HFFc6 (cell line): ENCODE data around the gene NARS2. TPM values are rescaled to one million over a fixed set of nuclear protein-coding genes. Genes with fewer than 3 reads are reported as not detected.

ENCODE experiments used
- DNase-seq: peaks from one replicate; pipeline ENCODE4 v3.0.0-alpha.2; 2018
- H3K27ac Mint-ChIP-seq: 2 replicates; pipeline ENCODE4 v1.8.0; 2020; ENCODE audit warnings: mild to moderate bottlenecking, mixed read lengths
- H3K27me3 Mint-ChIP-seq: 2 replicates; pipeline ENCODE4 v1.8.0; 2021; ENCODE audit warnings: mild to moderate bottlenecking, moderate library complexity, mixed read lengths; ENCODE audit not compliant: insufficient read depth
- H3K36me3 Mint-ChIP-seq: 2 replicates; pipeline ENCODE4 v1.8.0; 2021; ENCODE audit warnings: low read depth, mixed read lengths
- H3K4me1 Mint-ChIP-seq: 2 replicates; pipeline ENCODE4 v1.8.0; 2020; ENCODE audit warnings: low read depth, mixed read lengths
- H3K4me3 Mint-ChIP-seq: 2 replicates; pipeline ENCODE4 v1.8.0; 2020; ENCODE audit warnings: mild to moderate bottlenecking, moderate library complexity, mixed read lengths
- H3K9me3 Mint-ChIP-seq: 2 replicates; pipeline ENCODE4 v1.8.0; 2020; ENCODE audit warnings: mild to moderate bottlenecking, mixed read lengths
- total RNA-seq, 6 experiments: library from RNA; stranded (reverse); fragmentation: NEBNext Ultra II Directional; extraction: Animal tissue kit (Norgen Biotek cat#: 25700); gene quantifications; 2 replicates in 1 of 6; 3 replicates in 5 of 6; pipeline ENCODE4 v1.2.3, GENCODE V29; 2021
- TF ChIP-seq, protein P1 (sequence below): fragments of 200-600 bp; sonication (generic); IDR thresholded peaks from 2 replicates; pipeline ENCODE4 v1.5.0; 2021; ENCODE audit warnings: antibody characterized with exemption, mild to moderate bottlenecking

The NARS2 gene
- total RNA-seq, 6 experiments from 2014 or later = 8.7 to 11.6 (median 10.3) TPM

DNA sequence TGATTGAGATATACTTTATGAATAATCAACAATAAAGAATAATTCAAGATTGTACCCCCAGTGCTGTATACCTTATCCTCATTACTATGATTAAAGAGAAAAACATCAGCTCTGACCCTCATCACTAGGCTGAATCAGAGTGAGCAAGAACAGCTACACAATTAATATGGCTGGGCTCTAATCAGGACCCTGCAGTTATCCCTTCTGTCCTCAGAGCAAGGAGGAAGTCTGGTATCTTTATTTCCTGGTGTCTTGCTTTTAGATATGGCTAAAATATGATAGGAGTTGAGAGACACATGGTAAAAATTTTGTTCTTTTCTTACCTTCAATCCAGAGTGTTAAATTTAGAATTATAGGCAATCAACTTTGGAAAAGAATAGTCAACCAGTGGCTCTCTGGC, 128.5 kb downstream of the NARS2 start:
- no peak overlapping the region for H3K27ac Mint-ChIP-seq
- no peaks in the 10 kb centered on the region for H3K36me3 Mint-ChIP-seq
- TF ChIP-seq, protein P1, sequence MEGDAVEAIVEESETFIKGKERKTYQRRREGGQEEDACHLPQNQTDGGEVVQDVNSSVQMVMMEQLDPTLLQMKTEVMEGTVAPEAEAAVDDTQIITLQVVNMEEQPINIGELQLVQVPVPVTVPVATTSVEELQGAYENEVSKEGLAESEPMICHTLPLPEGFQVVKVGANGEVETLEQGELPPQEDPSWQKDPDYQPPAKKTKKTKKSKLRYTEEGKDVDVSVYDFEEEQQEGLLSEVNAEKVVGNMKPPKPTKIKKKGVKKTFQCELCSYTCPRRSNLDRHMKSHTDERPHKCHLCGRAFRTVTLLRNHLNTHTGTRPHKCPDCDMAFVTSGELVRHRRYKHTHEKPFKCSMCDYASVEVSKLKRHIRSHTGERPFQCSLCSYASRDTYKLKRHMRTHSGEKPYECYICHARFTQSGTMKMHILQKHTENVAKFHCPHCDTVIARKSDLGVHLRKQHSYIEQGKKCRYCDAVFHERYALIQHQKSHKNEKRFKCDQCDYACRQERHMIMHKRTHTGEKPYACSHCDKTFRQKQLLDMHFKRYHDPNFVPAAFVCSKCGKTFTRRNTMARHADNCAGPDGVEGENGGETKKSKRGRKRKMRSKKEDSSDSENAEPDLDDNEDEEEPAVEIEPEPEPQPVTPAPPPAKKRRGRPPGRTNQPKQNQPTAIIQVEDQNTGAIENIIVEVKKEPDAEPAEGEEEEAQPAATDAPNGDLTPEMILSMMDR = no peak
- DNase-seq = no peak
- H3K4me3 Mint-ChIP-seq = no peak overlapping the region
- H3K9me3 Mint-ChIP-seq = no peaks in the 10 kb centered on the region
- H3K4me1 Mint-ChIP-seq = peaks cover 18% of the 10 kb centered on the region
- H3K27me3 Mint-ChIP-seq = no peaks in the 10 kb centered on the region

- H3K4me1 Mint-ChIP-seq = peaks cover 3% of the 10 kb centered on the region
- H3K9me3 Mint-ChIP-seq = no peaks in the 10 kb centered on the region
- H3K27ac Mint-ChIP-seq = no peak overlapping the region
- DNase-seq = no peak
- TF ChIP-seq, protein P1 = no peak
- no peak overlapping the region for H3K4me3 Mint-ChIP-seq
- no peaks in the 10 kb centered on the region for H3K36me3 Mint-ChIP-seq
- no peaks in the 10 kb centered on the region for H3K27me3 Mint-ChIP-seq
These were observed 129.9 kb downstream of the NARS2 start for GRCh38 chr11:78444726-78445125.

DNA sequence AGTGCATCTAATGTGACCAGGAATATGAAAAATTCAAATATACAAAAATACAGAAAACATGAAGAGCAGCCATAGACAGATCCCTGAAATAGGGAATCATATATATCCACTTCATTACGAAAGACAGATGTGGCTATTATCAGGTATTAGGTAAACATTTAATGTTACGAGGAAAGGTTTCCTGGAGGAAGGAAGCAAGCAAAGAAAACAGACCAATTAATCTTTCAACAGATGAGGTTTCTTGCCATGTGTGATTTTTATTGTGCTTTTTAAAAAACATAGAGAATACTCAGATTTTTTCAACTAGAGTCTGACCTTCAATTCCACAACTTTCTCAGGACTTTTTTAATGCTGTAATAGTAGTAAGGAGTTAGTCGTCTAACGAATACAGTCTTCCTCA, 132.7 kb downstream of the NARS2 start:
- H3K36me3 Mint-ChIP-seq = no peaks in the 10 kb centered on the region

DNA sequence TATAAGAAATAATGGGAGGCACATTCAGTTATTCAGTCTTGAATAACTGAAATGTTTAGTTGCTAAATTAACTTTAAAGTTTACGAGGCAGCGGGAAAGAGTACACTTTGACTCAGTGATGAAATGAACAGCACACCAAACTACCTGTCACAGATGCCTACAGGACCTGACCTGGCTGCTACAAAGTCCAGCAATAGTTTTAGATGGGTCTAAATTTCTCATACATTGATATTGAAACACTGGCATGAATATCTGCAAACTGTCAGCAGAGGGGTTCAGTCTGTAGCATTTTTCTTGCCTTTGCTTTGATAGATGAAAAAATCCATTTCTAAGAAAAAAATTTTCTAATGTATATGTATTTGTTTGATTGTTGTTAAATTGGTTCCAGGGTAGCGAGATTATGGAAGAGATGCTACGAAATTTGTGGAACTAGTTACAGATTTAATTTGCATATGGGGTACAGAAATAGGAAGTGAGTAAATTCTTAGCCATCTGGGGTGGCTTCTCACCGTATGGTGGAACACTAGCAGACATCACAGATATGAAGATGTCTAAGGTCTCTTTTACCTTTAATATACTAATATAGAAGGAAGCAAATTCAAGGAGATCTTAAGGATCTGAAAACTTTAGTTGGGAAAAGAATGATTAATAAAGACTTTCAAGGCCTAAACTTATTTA, 136.2 kb downstream of the NARS2 start:
- Mint-ChIP-seq H3K4me1 (peaks cover 6% of the 10 kb centered on the region; the same call in 1 of the 2 replicates), H3K9me3 (no peaks in the 10 kb centered on the region), H3K4me3 (no peak overlapping the region), H3K27me3 (no peaks in the 10 kb centered on the region), H3K36me3 (no peaks in the 10 kb centered on the region), H3K27ac (no peak overlapping the region)
- TF ChIP-seq, protein P1 = no peak
- DNase-seq = no peak

More for the DNA sequence above, 132.7 kb downstream of the NARS2 start:
- H3K9me3 Mint-ChIP-seq = no peaks in the 10 kb centered on the region
- no peak overlapping the region for H3K4me3 Mint-ChIP-seq
- peaks cover 6% of the 10 kb centered on the region; the same call in 1 of the 2 replicates for H3K4me1 Mint-ChIP-seq
- TF ChIP-seq, protein P1 = no peak
- no peak overlapping the region for H3K27ac Mint-ChIP-seq
- no peak for DNase-seq
- H3K27me3 Mint-ChIP-seq = no peaks in the 10 kb centered on the region

- H3K9me3 Mint-ChIP-seq = no peaks in the 10 kb centered on the region
- H3K4me3 Mint-ChIP-seq = no peak overlapping the region
- peaks cover 22% of the 10 kb centered on the region for H3K4me1 Mint-ChIP-seq
- no peak overlapping the region for H3K27ac Mint-ChIP-seq
- no peaks in the 10 kb centered on the region for H3K27me3 Mint-ChIP-seq
- no peak for DNase-seq
- TF ChIP-seq, protein P1 = no peak
- H3K36me3 Mint-ChIP-seq = no peaks in the 10 kb centered on the region
These were observed 141.7 kb downstream of the NARS2 start for GRCh38 chr11:78432956-78433355.
